Ovary (tissue), 9 donors: ENCODE measurements around the gene NPAS3. TPM values are rescaled to one million over a fixed set of nuclear protein-coding genes. Genes with fewer than 3 reads are reported as not detected.

Source experiments
- DNase-seq, 5 donors: peaks; one replicate each; pipeline ENCODE4 v3.0.0-alpha.2; 2019 to 2020
- H3K27ac ChIP-seq, 2 donors: fragments of 200-600 bp; one replicate each; pipeline versions ENCODE4 v1.5.1 to v1.8.0; 2019 to 2022
- H3K27me3 ChIP-seq: fragments of 200-600 bp; one replicate; pipeline ENCODE4 v1.8.0; 2022
- H3K36me3 ChIP-seq: fragments of 200-600 bp; sonication (generic); one replicate; pipeline ENCODE4 v1.5.1; 2019
- H3K4me1 ChIP-seq: one replicate; pipeline ENCODE4 v1.8.1; 2013; ENCODE audit warnings: mild to moderate bottlenecking, moderate library complexity; ENCODE audit not compliant: insufficient read depth
- H3K4me3 ChIP-seq: fragments of 200-600 bp; sonication (generic); one replicate; pipeline ENCODE4 v1.5.1; 2017
- H3K9me3 ChIP-seq, 2 donors: fragments of 200-600 bp in 1 of 2; sonication (generic) in 1 of 2; one replicate each; pipeline versions ENCODE4 v1.5.1 to v1.8.1; 2013 to 2019; ENCODE audit warnings: mild to moderate bottlenecking in 1 of 2, moderate library complexity in 1 of 2
- EP300 ChIP-seq: sonication (generic); formaldehyde crosslinking; IDR thresholded peaks from one replicate; pipeline ENCODE4 v1.6.1; 2017; ENCODE audit warnings: antibody characterized with exemption
- POLR2A ChIP-seq: fragments of 450-650 bp; IDR thresholded peaks from one replicate; pipeline ENCODE4 v1.6.1; 2017; ENCODE audit warnings: antibody characterized with exemption, mild to moderate bottlenecking, moderate library complexity
- WGBS, 3 donors: extraction: QIAGEN DNeasy Blood & Tissue Kit in 1 of 3; methylation state at CpG; one replicate each; pipeline versions ENCODE4 v1.1.5 to v1.1.7; 2013 to 2017; 5-methylcytosine and 5-hydroxymethylcytosine counted together
- intact Hi-C, 4 donors: fragments of 100-400 bp; cut with DNase I; formaldehyde crosslinking; loops; one replicate each; pipeline versions ENCODE4 v1.11.0 to v1.15.1; 2022 to 2023
- polyA plus RNA-seq, 2 donors: library from polyadenylated mRNA; stranded (reverse); fragments of 200-250 nt in 1 of 2; fragments of 350-450 nt in 1 of 2; fragmentation: Illumina TruSeq in 1 of 2; extraction: RNeasy Lipid Tissue Mini Kit (QIAGEN cat#74804) in 1 of 2; gene quantifications; one replicate each; pipeline ENCODE4 v1.2.3, GENCODE V29; 2013 to 2014
- total RNA-seq, 7 donors: library from RNA; depleted of rRNA in 2 of 7; stranded (reverse); fragments of >200 nt in 2 of 7; fragmentation: NEBNext Ultra II Directional in 3 of 7; extraction: Animal tissue kit (Norgen Biotek cat#: 25700) in 3 of 7; gene quantifications; one replicate each; pipeline versions ENCODE4 v1.1.0 to v1.2.4, GENCODE V29; 2016 to 2023
- TF ChIP-seq, protein P1 (sequence below), 3 donors: fragments of 450-650 bp in 2 of 3; fragments of 200-600 bp in 1 of 3; IDR thresholded peaks; one replicate each; pipeline versions ENCODE4 v1.5.1 to v1.8.0; 2016 to 2022; ENCODE audit warnings: antibody characterized with exemption in 3 of 3, mild to moderate bottlenecking in 1 of 3
- donor health status: DM: no; HTN: no; CAD: no; lungs with moderate emphysema.
- donor health status: DM: no; HTN: no; CAD: no.
- donor health status: Bipolar disorder and iron deficiency.
- donor health status: DM: yes; HTN: yes; CAD: no.
- donor health status: DM: no; HTN: no; CAD: no.
- donor health status: DM: yes; HTN: yes; CAD: no.

The NPAS3 gene
- total and polyA plus RNA-seq, 9 donors = 1.9 to 15.4 (median 11.4) TPM

DNA sequence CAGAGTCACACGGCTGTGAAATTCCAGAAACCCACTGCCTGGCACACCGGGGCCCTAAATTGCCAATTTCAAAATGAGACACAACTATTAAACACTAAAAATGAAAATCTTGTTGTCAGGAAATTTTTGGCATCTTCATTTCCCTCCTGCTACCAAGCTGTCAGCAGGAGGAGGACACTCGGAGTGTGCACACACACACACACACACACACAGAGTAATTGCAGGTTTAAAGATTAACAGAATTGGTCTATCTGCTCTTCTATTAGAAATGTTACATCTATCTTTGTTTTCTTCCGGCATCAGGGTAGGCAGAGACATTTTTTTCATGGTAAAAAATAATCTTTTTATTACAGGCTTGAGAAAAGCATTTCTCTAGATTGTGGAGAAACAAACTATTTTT, 698.0 kb downstream of the NPAS3 start:
- DNase-seq = no peak
- Histone ChIP-seq H3K4me3 (no peak overlapping the region), H3K36me3 (no peaks in the 10 kb centered on the region), H3K27me3 (no peaks in the 10 kb centered on the region), H3K27ac (no peak overlapping the region), H3K4me1 (no peaks in the 10 kb centered on the region), H3K9me3 (no peaks in the 10 kb centered on the region)
- WGBS, 3 donors = 85 to 89% (median 87%) methylated on average over 4 of the region's 4 CpGs
- intact Hi-C loops = no loop called here
- TF ChIP-seq, protein P1, sequence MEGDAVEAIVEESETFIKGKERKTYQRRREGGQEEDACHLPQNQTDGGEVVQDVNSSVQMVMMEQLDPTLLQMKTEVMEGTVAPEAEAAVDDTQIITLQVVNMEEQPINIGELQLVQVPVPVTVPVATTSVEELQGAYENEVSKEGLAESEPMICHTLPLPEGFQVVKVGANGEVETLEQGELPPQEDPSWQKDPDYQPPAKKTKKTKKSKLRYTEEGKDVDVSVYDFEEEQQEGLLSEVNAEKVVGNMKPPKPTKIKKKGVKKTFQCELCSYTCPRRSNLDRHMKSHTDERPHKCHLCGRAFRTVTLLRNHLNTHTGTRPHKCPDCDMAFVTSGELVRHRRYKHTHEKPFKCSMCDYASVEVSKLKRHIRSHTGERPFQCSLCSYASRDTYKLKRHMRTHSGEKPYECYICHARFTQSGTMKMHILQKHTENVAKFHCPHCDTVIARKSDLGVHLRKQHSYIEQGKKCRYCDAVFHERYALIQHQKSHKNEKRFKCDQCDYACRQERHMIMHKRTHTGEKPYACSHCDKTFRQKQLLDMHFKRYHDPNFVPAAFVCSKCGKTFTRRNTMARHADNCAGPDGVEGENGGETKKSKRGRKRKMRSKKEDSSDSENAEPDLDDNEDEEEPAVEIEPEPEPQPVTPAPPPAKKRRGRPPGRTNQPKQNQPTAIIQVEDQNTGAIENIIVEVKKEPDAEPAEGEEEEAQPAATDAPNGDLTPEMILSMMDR (IDR thresholded peaks at IDR 0.05) = no peak
- TF ChIP-seq EP300 = no peak
- TF ChIP-seq POLR2A = no peak

DNA sequence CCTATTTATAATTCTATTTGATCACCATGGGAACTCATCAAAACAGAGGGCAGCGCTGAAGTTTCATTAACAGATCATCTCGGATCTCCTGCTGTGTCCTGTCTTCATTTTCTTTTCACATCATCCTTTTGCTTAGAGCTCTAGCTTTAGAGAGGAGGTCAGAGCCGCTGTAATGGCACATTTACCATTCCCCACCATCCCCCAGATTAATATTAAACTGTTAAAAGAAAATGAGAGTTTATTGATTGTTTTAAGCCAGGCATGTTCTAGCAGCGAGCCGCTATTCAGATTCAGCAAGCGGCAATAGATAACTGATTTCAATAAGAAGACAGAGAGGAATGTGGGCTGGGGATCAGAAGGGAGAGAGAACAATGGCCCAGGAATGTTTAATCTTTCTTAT, 703.4 kb downstream of the NPAS3 start:
- Histone ChIP-seq H3K9me3 (no peaks in the 10 kb centered on the region), H3K4me3 (no peak overlapping the region), H3K27me3 (no peaks in the 10 kb centered on the region), H3K27ac (no peak overlapping the region), H3K36me3 (no peaks in the 10 kb centered on the region), H3K4me1 (no peaks in the 10 kb centered on the region)
- no peak for TF ChIP-seq EP300
- TF ChIP-seq, protein P1 (IDR thresholded peaks at IDR 0.05) = no peak
- no peak for TF ChIP-seq POLR2A
- intact Hi-C loops = no loop called here
- DNase-seq = no peak
- 60 to 71% (median 69%) methylated on average over 6 of the region's 6 CpGs for WGBS, 3 donors

GRCh38 chr14:33642691-33643244, 704.1 kb downstream of the NPAS3 start:
- Histone ChIP-seq H3K4me3 (no peak overlapping the region), H3K27ac (no peak overlapping the region), H3K9me3 (no peaks in the 10 kb centered on the region), H3K4me1 (no peaks in the 10 kb centered on the region), H3K27me3 (no peaks in the 10 kb centered on the region), H3K36me3 (no peaks in the 10 kb centered on the region)
- no peak for TF ChIP-seq POLR2A
- TF ChIP-seq, protein P1 (IDR thresholded peaks at IDR 0.05) = no peak
- no peak for TF ChIP-seq EP300
- 42 to 48% (median 47%) methylated on average over 4 of the region's 4 CpGs for WGBS, 3 donors
- DNase-seq = no peak
- intact Hi-C loops = no loop called here

- H3K36me3 ChIP-seq = no peaks in the 10 kb centered on the region
- no peaks in the 10 kb centered on the region for H3K27me3 ChIP-seq
- no peak overlapping the region for H3K4me3 ChIP-seq
- intact Hi-C loops = no loop called here
- 85 to 90% (median 90%) methylated on average over 5 of the region's 5 CpGs for WGBS, 3 donors
- no peak for DNase-seq
- H3K27ac ChIP-seq = no peak overlapping the region
- H3K9me3 ChIP-seq = no peaks in the 10 kb centered on the region
- no peak for TF ChIP-seq POLR2A
- TF ChIP-seq EP300 = no peak
- H3K4me1 ChIP-seq = no peaks in the 10 kb centered on the region
Observed at GRCh38 chr14:33643426-33644181, 704.9 kb downstream of the NPAS3 start.

DNA sequence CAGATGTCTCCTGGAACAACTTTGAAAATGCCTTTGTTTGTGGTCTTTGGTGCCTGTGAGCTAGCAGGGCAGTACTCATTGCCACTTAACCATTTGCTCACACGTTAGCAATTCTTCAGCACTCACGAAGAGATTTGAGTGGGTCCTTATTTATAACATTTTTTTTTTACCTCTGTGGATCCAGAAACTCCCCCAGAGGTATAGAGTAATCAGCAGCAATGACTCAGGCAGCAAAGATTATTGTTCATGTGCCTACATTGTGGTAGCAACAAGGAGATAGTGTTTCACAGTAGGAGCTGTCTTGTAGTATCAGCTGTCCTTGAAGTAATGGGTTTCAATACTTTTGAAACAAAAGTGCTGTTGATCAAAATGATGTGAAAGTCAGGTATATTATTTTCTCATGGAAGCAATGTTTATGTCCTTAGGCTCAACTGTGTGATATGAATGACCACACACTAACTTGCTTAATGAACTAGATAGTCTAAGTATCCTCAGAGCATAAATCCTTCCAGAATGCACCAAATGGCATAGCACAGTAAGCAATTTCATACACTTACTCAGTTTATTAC, 708.1 kb downstream of the NPAS3 start:
- no peaks in the 10 kb centered on the region for H3K9me3 ChIP-seq
- TF ChIP-seq POLR2A = no peak
- TF ChIP-seq, protein P1 (IDR thresholded peaks at IDR 0.05) = no peak
- no peak for TF ChIP-seq EP300
- H3K36me3 ChIP-seq = no peaks in the 10 kb centered on the region
- intact Hi-C loops = no loop called here
- no peak overlapping the region for H3K4me3 ChIP-seq
- no peak overlapping the region for H3K27ac ChIP-seq
- DNase-seq = no peak
- no peaks in the 10 kb centered on the region for H3K4me1 ChIP-seq
- 67 to 84% (median 68%) methylated on average over 2 of the region's 2 CpGs for WGBS, 3 donors
- no peaks in the 10 kb centered on the region for H3K27me3 ChIP-seq
